GM23248 (cell line): ENCODE data around the gene SKAP2.

ENCODE experiments used
- EZH2 ChIP-seq: fragments of 200-600 bp; sonication (generic); IDR thresholded peaks from 2 replicates; pipeline ENCODE4 v1.6.1; 2018; ENCODE audit warnings: antibody characterized with exemption, mild to moderate bottlenecking; ENCODE audit not compliant: insufficient read depth, poor library complexity, severe bottlenecking
- EZH2phosphoT487 ChIP-seq: fragments of 200-600 bp; sonication (generic); IDR thresholded peaks from 2 replicates; pipeline ENCODE4 v1.6.1; 2018; ENCODE audit warnings: antibody characterized with exemption, moderate library complexity, mild to moderate bottlenecking, low read depth; ENCODE audit not compliant: insufficient read depth

- TF ChIP-seq EZH2: no peak
- TF ChIP-seq EZH2phosphoT487: no peak
Observed at GRCh38 chr7:26649388-26649787, 215.0 kb downstream of the SKAP2 start.
